Hepatocyte (in vitro differentiated cells): Measurements from ENCODE around the gene CNTN4.

ENCODE experiments used
- EZH2 ChIP-seq: fragments of 200-600 bp; sonication (generic); IDR thresholded peaks from 2 replicates; pipeline ENCODE4 v1.6.1; 2016; ENCODE audit warnings: antibody characterized with exemption, mild to moderate bottlenecking, borderline replicate concordance
- EZH2phosphoT487 ChIP-seq: fragments of 200-600 bp; sonication (generic); IDR thresholded peaks from one replicate; pipeline ENCODE4 v1.6.1; 2018; ENCODE audit warnings: antibody characterized with exemption, mild to moderate bottlenecking, low read depth, moderate library complexity; ENCODE audit not compliant: unreplicated experiment, severe bottlenecking
- TF ChIP-seq, protein P1 (sequence below): fragments of 200-600 bp; sonication (generic); IDR thresholded peaks from 2 replicates; pipeline ENCODE4 v1.5.1; 2016; ENCODE audit warnings: antibody characterized with exemption, mild to moderate bottlenecking; ENCODE audit not compliant: poor library complexity

DNA sequence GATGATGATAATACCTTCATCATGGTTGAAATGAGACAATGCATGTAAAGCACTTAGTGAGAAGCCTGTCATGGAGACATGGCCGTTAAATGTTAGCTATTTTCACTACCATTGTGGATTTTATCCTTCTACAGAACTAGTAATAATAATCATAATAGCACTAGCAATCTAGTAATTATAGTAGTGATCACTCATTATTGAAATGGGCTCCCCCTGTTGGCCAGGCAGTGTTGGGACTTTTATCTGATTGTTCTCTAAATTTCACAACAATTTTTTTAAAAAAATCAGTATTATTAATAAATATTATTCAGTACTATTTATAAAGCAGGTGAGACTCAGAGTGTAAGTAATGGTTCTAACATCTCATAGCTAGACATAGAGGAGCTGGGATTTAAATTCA lies 615.3 kb downstream of the CNTN4 start:
- TF ChIP-seq, protein P1, sequence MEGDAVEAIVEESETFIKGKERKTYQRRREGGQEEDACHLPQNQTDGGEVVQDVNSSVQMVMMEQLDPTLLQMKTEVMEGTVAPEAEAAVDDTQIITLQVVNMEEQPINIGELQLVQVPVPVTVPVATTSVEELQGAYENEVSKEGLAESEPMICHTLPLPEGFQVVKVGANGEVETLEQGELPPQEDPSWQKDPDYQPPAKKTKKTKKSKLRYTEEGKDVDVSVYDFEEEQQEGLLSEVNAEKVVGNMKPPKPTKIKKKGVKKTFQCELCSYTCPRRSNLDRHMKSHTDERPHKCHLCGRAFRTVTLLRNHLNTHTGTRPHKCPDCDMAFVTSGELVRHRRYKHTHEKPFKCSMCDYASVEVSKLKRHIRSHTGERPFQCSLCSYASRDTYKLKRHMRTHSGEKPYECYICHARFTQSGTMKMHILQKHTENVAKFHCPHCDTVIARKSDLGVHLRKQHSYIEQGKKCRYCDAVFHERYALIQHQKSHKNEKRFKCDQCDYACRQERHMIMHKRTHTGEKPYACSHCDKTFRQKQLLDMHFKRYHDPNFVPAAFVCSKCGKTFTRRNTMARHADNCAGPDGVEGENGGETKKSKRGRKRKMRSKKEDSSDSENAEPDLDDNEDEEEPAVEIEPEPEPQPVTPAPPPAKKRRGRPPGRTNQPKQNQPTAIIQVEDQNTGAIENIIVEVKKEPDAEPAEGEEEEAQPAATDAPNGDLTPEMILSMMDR, result peak; percentile 31
- TF ChIP-seq EZH2, result no peak
- TF ChIP-seq EZH2phosphoT487, result no peak
